CD1c-positive myeloid dendritic cell (primary cell): ENCODE measurements around the gene DPY19L2.
A peak's percentile ranks its signal among the peaks of the same experiment; 100 is the strongest.
"Not testable (repeated sequence)": the region's sequence is repeated elsewhere in the genome, so short reads cannot be mapped to it uniquely, and the experiment has no call there.

Source experiments
- DNase-seq: peaks from one replicate; pipeline ENCODE4 v3.0.0-alpha.2; 2016; ENCODE audit errors: extremely low spot score

DPY19L2 gene

DNA sequence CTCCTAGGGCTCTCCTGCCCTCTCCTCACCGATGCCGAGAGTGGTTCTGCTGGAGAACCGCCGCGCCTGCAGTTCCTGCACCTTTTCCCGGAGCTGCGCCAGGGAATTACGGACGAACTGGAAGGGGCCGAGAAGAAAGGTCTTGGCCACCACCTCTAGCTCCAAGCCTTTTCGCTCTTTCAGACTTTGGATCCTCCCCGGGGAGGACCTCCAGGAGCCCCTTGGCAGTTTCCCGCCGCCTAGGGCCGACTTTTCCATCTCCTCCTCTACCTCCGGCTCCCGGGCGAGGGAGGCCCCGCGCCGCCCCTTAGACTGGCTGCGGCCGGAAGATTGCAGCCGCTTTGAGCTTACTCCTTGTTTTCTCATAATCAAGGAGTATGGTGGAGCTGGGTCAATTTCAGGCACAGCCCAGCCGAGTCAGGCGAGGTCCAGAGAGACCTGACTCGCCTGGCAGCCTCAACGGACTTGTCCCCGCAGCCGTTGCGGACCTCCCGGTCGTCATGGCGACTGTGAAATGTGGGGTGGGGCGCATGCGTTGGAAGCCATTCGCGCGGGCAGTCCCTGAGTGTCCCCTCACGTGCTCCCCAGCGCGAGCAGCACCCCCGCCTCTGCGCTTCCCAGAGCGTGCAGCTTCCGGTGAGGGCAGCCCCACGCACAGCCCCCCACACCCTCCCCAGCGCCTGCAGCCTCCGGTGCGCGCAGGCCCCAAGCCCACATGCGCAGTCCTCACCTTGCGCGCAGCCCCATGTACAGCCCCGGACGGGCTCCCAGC lies at the start of gene DPY19L2:
Gene DPY19L2 (minus strand): TSS at position 466 of the 772 bp plus-strand sequence. CDS start 100 bp downstream, at position 366.
- peak; percentile 23 for DNase-seq

- not testable (repeated sequence) for DNase-seq
Observed at GRCh38 chr12:63716891-63717290, 48.6 kb upstream of the DPY19L2 start.

- not testable (repeated sequence) for DNase-seq
Observed at GRCh38 chr12:63715107-63715625, 46.9 kb upstream of the DPY19L2 start.

DNA sequence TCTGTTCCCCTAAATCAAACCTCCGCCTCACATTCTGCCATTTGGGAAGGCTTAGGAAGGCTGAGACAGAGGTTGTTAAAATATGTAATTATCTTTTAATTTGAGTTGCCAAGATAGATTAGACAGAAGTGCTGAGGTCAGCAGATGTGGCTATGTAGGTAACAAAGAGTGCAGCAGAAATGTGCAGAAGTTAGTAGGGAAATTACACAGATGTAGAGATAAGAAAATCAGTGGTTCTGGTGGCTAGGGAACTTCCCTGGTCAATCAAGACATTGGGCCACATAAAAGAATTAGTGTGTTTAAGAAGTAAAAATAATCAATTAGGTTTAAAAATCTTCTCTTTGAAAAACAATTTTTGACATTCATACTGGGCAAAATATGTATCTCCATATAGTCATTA lies 46.1 kb upstream of the DPY19L2 start:
- DNase-seq, result not testable (repeated sequence)

DNA sequence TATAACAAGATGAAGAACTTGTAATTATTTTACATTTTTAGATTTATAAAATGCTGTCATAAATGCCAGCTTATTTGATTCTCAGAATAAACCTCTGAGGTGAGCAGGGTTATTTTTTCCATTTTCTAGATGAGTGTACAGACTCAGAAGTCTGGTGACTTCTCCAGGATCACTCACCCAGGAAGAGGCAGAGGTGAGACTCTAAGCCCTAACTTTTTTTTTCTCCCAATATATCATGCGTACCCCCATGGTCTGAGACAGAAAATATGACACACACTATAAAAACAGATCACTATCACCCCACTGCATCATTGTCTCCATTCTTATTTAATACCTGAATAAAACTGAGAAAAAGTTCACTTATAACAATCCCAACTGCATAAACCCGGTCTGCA lies 45.4 kb upstream of the DPY19L2 start:
- DNase-seq, result not testable (repeated sequence)

GRCh38 chr12:63712979-63713680 lies 44.8 kb upstream of the DPY19L2 start:
- not testable (repeated sequence) for DNase-seq

- DNase-seq, result not testable (repeated sequence)
Observed at GRCh38 chr12:63712376-63712974, 44.2 kb upstream of the DPY19L2 start.

DNA sequence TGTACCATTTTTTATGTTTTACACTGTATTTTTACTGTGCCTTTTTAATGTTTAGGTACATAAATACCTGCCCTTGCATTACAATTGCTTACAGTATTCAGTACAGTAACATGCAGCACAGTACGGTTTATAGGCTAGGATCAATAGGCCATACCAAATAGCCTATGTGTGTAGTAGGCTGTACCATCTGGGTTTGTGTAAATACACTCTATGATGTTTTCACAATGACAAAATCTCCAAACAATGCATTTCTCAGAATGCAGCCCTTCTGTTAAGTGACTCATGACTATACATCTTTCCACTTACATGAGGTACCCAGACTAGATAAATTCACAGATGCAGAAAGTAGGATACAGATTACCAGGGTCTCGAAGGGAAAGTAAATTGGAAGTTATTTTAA lies 43.0 kb upstream of the DPY19L2 start:
- DNase-seq, result not testable (repeated sequence)

DNA sequence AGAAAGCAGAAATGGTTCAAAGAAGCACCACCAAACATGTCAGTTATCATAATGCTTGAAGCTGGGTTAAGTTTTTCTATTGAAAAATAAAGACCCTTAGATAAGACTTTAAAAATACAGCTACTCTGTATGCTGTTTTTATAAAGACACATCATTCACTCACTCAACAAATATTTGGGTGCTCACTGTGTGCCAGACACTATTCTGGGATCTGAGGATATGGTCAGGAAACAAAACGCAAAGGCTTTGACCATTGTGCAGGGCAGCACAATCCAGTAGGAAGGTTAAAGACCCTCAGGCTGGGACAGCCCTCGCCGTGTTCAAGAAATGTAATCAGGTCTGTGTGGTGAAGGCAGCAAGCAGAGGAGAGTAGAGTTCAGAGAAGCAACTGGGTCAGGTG lies 38.0 kb upstream of the DPY19L2 start:
- no peak for DNase-seq

GRCh38 chr12:63699678-63700382 lies 31.5 kb upstream of the DPY19L2 start:
- not testable (repeated sequence) for DNase-seq

- not testable (repeated sequence) for DNase-seq
Observed at GRCh38 chr12:63699011-63699410, 30.7 kb upstream of the DPY19L2 start.

- DNase-seq, result not testable (repeated sequence)
Observed at GRCh38 chr12:63690837-63691236, 22.5 kb upstream of the DPY19L2 start.

GRCh38 chr12:63689141-63689540 lies 20.8 kb upstream of the DPY19L2 start:
- not testable (repeated sequence) for DNase-seq

- not testable (repeated sequence) for DNase-seq
Observed at GRCh38 chr12:63686623-63687022, 18.3 kb upstream of the DPY19L2 start.

DNA sequence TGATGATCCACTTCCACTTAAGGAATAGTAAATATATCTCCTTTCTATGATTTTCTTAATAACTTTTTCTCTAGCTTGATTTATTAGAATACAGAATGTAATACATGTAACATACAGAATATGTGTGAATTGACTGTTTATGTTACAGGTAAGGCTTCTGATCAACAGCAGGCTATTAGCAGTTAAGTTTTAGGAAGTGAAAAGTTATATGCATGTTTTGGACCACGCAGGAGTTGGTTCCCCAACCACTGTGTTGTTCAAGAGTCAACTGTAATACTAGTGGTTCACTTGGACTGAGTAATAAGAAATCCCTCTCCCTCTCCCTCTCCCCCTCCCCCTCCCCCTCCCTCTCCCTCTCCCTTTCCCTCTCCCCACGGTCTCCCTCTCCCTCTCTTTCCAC lies 17.5 kb upstream of the DPY19L2 start:
- DNase-seq, result not testable (repeated sequence)

- DNase-seq, result not testable (repeated sequence)
Observed at GRCh38 chr12:63682617-63683016, 14.3 kb upstream of the DPY19L2 start.

GRCh38 chr12:63680758-63681157 lies 12.5 kb upstream of the DPY19L2 start:
- DNase-seq, result not testable (repeated sequence)

GRCh38 chr12:63672550-63672949 lies 4.3 kb upstream of the DPY19L2 start:
- not testable (repeated sequence) for DNase-seq

- not testable (repeated sequence) for DNase-seq
Observed at GRCh38 chr12:63669936-63670335, 1.6 kb upstream of the DPY19L2 start.

DNA sequence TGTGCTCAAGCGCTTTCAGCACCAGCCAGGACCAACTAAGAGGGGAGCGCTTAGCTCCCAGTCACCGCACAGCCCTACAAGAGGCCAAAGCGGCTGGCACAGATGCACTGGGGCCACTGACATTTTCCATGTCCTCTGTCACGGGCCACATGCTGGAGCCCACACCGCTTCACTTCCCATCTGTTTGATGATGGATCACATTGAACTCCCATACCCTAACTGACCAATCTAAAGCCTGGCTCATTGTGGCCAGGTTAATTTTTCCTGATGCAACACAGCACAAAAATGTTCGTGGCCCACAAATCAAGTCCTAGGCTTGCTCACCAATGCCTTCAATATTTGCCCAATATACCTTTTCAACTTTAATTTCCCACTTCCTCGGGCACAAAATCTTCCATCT lies 1.1 kb upstream of the DPY19L2 start:
- not testable (repeated sequence) for DNase-seq

DNA sequence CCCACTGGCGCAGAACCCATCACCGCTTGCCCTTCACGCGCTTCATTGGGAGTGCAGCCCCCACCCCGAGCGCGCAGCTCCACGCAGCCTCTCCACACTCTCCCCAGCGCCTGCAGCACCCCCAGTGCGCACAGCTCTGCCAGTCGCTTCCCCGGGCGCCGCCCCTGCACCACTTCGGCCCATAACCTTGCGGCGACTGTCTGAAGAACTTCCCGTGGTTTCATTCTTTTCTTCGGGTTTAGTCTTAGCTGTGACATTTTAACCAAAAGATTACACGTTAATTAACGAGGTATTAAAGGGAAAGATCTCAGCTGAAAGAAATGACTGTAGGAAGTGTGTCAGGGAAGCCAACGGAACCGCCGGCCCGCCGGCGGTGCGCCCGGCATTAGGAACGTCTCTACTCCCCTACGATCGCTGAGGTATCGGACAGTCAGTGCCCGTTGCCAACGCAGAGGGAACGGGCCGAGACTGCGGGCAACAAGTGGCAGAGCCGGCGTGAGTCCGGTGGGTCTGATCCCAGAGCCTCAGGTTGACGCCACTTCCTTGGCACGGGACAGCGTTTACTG lies 590 bp upstream of the DPY19L2 start:
- peak; percentile 1 for DNase-seq
